ENCODE results near the gene GGCX.
A peak's percentile ranks its signal among the peaks of the same experiment; 100 is the strongest.
"Not testable (repeated sequence)": the region's sequence is repeated elsewhere in the genome, so short reads cannot be mapped to it uniquely, and the experiment has no call there.

GGCX gene

GRCh38 chr2:85594715-85595300, 33.5 kb upstream of the GGCX start:
- no peak for DNase-seq (ENCODE audit: low spot score)

GRCh38 chr2:85593023-85593422, 31.7 kb upstream of the GGCX start:
- no peak for DNase-seq (ENCODE audit: low spot score)

- DNase-seq (ENCODE audit: low spot score): not testable (repeated sequence)
These were observed 31.0 kb upstream of the GGCX start for GRCh38 chr2:85592299-85592698.

GRCh38 chr2:85591563-85591962, 30.3 kb upstream of the GGCX start:
- DNase-seq (ENCODE audit: low spot score): no peak

- no peak for DNase-seq (ENCODE audit: low spot score)
These were observed 29.7 kb upstream of the GGCX start for GRCh38 chr2:85590950-85591349.

- no peak for DNase-seq (ENCODE audit: low spot score)
These were observed 28.9 kb upstream of the GGCX start for GRCh38 chr2:85589982-85590791.

GRCh38 chr2:85589181-85589580, 27.9 kb upstream of the GGCX start:
- DNase-seq (ENCODE audit: low spot score): no peak

- no peak for DNase-seq (ENCODE audit: low spot score)
These were observed 27.4 kb upstream of the GGCX start for GRCh38 chr2:85588645-85589044.

- no peak for DNase-seq (ENCODE audit: low spot score)
These were observed 26.9 kb upstream of the GGCX start for GRCh38 chr2:85588236-85588635.

- DNase-seq (ENCODE audit: low spot score): no peak
These were observed 24.4 kb upstream of the GGCX start for GRCh38 chr2:85585781-85586105.

GRCh38 chr2:85584857-85585780, 23.8 kb upstream of the GGCX start:
- peak; percentile 37 for DNase-seq (ENCODE audit: low spot score)

- DNase-seq (ENCODE audit: low spot score): no peak
These were observed 23.1 kb upstream of the GGCX start, which contains the start of gene VAMP5 for GRCh38 chr2:85584354-85584856. Gene VAMP5, plus strand, starts transcription at chr2:85584431. Its CDS starts 60 bp downstream, at chr2:85584491.

- DNase-seq (ENCODE audit: low spot score): peak; percentile 31
These were observed 22.5 kb upstream of the GGCX start for GRCh38 chr2:85583667-85584353.

- DNase-seq (ENCODE audit: low spot score): no peak
These were observed 21.2 kb upstream of the GGCX start for GRCh38 chr2:85582492-85582891.

GRCh38 chr2:85580206-85580605, 18.9 kb upstream of the GGCX start:
- no peak for DNase-seq (ENCODE audit: low spot score)

- DNase-seq (ENCODE audit: low spot score): no peak
These were observed 18.1 kb upstream of the GGCX start for GRCh38 chr2:85579266-85579935.

- DNase-seq (ENCODE audit: low spot score): no peak
These were observed 17.2 kb upstream of the GGCX start for GRCh38 chr2:85578243-85579180.

- peak; percentile 60 for DNase-seq (ENCODE audit: low spot score)
These were observed 16.3 kb upstream of the GGCX start, which contains the start of gene VAMP8 for GRCh38 chr2:85577386-85578242. Gene VAMP8, plus strand, starts transcription at chr2:85577586. Its CDS starts 61 bp downstream, at chr2:85577647.

GRCh38 chr2:85577063-85577385, 15.7 kb upstream of the GGCX start:
- DNase-seq (ENCODE audit: low spot score): no peak
